Mucosa of stomach (tissue), 1 donor: ENCODE data around the gene ISLR.

Experiments
- H3K27me3 ChIP-seq: one replicate; pipeline ENCODE4 v1.7.0; 2013; ENCODE audit warnings: mild to moderate bottlenecking, low read length; ENCODE audit not compliant: control insufficient read depth, insufficient read depth
- H3K36me3 ChIP-seq: one replicate; pipeline ENCODE4 v1.7.0; 2013; ENCODE audit warnings: low read length; ENCODE audit not compliant: control insufficient read depth, insufficient read depth
- H3K4me1 ChIP-seq: one replicate; pipeline ENCODE4 v1.7.0; 2013; ENCODE audit warnings: mild to moderate bottlenecking, low read length; ENCODE audit not compliant: control insufficient read depth, insufficient read depth
- H3K4me3 ChIP-seq: one replicate; pipeline ENCODE4 v1.7.0; 2013; ENCODE audit warnings: low read length
- H3K9ac ChIP-seq: one replicate; pipeline ENCODE4 v1.7.0; 2013; ENCODE audit warnings: mild to moderate bottlenecking, low read length, moderate library complexity
- H3K9me3 ChIP-seq: one replicate; pipeline ENCODE4 v1.7.0; 2013; ENCODE audit warnings: mild to moderate bottlenecking, low read length, moderate library complexity; ENCODE audit not compliant: control insufficient read depth
- donor health status: Pancreatic carcinoma.

The ISLR gene

GRCh38 chr15:74168711-74169126 lies 4.8 kb upstream of the ISLR start:
- Histone ChIP-seq H3K9ac (no peak overlapping the region), H3K27me3 (no peaks in the 10 kb centered on the region), H3K36me3 (no peaks in the 10 kb centered on the region), H3K4me1 (no peaks in the 10 kb centered on the region), H3K9me3 (no peaks in the 10 kb centered on the region), H3K4me3 (no peak overlapping the region)

DNA sequence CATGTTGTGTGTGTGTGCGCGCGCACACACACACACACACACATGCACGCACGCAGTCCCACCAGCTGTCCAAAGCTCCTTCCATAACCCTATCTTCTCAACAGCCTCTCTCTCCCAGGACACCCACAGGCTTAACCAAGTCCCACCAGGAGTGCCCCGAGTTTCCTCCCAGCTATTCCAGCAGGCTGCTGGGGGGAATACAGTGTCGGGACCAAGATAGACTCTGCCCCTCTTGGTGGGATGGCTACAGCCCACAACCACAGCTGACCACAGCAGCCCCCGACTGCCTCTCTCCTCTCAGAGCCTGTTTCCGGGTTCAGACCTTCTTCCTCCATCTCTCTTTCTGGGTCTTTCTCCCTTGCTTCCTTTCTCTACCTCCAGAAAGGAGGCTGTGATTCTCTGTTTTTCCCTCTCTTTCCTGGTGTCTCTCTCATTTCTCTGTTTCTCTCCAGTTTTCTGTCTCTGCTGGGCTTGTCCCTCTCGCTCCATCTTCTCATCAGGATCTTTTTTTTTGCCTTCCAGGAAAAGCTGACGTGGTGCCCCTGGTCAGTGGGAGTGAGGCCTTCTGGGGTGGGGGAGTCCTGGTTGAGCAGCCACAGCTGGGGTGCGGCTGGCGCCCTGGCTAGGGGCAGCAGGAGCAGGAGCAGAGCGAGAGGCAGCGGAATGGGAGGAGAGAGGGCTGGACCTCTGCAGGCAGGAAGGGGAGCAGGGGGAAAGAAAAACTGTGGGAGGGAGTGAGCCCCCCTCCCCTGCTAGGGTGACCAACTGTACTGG lies 3.3 kb upstream of the ISLR start:
- Histone ChIP-seq H3K9ac (no peak overlapping the region), H3K4me3 (no peak overlapping the region), H3K9me3 (no peaks in the 10 kb centered on the region), H3K4me1 (no peaks in the 10 kb centered on the region), H3K36me3 (no peaks in the 10 kb centered on the region), H3K27me3 (no peaks in the 10 kb centered on the region)

GRCh38 chr15:74170875-74171578 lies 2.5 kb upstream of the ISLR start:
- H3K9me3 ChIP-seq: no peaks in the 10 kb centered on the region
- no peaks in the 10 kb centered on the region for H3K36me3 ChIP-seq
- H3K4me1 ChIP-seq: no peaks in the 10 kb centered on the region
- H3K4me3 ChIP-seq: no peak overlapping the region
- H3K9ac ChIP-seq: no peak overlapping the region
- no peaks in the 10 kb centered on the region for H3K27me3 ChIP-seq

GRCh38 chr15:74171965-74172541 lies 1.5 kb upstream of the ISLR start:
- Histone ChIP-seq H3K4me1 (no peaks in the 10 kb centered on the region), H3K36me3 (no peaks in the 10 kb centered on the region), H3K9me3 (no peaks in the 10 kb centered on the region), H3K27me3 (no peaks in the 10 kb centered on the region), H3K9ac (no peak overlapping the region), H3K4me3 (no peak overlapping the region)

GRCh38 chr15:74172701-74173379 lies 670 bp upstream of the ISLR start:
- Histone ChIP-seq H3K4me1 (no peaks in the 10 kb centered on the region), H3K9me3 (no peaks in the 10 kb centered on the region), H3K36me3 (no peaks in the 10 kb centered on the region), H3K9ac (no peak overlapping the region), H3K27me3 (peaks cover 1% of the 10 kb centered on the region), H3K4me3 (no peak overlapping the region)

- Histone ChIP-seq H3K4me1 (no peaks in the 10 kb centered on the region), H3K27me3 (peaks cover 3% of the 10 kb centered on the region), H3K36me3 (no peaks in the 10 kb centered on the region), H3K9me3 (no peaks in the 10 kb centered on the region), H3K9ac (peak overlapping the region; percentile 8), H3K4me3 (no peak overlapping the region)
Observed at GRCh38 chr15:74174219-74174957, 878 bp downstream of the ISLR start.

- Histone ChIP-seq H3K9ac (no peak overlapping the region), H3K9me3 (no peaks in the 10 kb centered on the region), H3K27me3 (peaks cover 3% of the 10 kb centered on the region), H3K36me3 (no peaks in the 10 kb centered on the region), H3K4me3 (no peak overlapping the region), H3K4me1 (no peaks in the 10 kb centered on the region)
Observed at GRCh38 chr15:74174958-74175253, 1.4 kb downstream of the ISLR start.

DNA sequence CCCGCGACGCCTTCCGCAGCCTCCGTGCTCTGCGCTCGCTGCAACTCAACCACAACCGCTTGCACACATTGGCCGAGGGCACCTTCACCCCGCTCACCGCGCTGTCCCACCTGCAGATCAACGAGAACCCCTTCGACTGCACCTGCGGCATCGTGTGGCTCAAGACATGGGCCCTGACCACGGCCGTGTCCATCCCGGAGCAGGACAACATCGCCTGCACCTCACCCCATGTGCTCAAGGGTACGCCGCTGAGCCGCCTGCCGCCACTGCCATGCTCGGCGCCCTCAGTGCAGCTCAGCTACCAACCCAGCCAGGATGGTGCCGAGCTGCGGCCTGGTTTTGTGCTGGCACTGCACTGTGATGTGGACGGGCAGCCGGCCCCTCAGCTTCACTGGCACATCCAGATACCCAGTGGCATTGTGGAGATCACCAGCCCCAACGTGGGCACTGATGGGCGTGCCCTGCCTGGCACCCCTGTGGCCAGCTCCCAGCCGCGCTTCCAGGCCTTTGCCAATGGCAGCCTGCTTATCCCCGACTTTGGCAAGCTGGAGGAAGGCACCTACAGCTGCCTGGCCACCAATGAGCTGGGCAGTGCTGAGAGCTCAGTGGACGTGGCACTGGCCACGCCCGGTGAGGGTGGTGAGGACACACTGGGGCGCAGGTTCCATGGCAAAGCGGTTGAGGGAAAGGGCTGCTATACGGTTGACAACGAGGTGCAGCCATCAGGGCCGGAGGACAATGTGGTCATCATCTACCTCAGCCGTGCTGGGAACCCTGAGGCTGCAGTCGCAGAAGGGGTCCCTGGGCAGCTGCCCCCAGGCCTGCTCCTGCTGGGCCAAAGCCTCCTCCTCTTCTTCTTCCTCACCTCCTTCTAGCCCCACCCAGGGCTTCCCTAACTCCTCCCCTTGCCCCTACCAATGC lies 2.0 kb downstream of the ISLR start:
- H3K9ac ChIP-seq: no peak overlapping the region
- no peak overlapping the region for H3K4me3 ChIP-seq
- no peaks in the 10 kb centered on the region for H3K9me3 ChIP-seq
- no peaks in the 10 kb centered on the region for H3K4me1 ChIP-seq
- peaks cover 3% of the 10 kb centered on the region for H3K27me3 ChIP-seq
- H3K36me3 ChIP-seq: no peaks in the 10 kb centered on the region

DNA sequence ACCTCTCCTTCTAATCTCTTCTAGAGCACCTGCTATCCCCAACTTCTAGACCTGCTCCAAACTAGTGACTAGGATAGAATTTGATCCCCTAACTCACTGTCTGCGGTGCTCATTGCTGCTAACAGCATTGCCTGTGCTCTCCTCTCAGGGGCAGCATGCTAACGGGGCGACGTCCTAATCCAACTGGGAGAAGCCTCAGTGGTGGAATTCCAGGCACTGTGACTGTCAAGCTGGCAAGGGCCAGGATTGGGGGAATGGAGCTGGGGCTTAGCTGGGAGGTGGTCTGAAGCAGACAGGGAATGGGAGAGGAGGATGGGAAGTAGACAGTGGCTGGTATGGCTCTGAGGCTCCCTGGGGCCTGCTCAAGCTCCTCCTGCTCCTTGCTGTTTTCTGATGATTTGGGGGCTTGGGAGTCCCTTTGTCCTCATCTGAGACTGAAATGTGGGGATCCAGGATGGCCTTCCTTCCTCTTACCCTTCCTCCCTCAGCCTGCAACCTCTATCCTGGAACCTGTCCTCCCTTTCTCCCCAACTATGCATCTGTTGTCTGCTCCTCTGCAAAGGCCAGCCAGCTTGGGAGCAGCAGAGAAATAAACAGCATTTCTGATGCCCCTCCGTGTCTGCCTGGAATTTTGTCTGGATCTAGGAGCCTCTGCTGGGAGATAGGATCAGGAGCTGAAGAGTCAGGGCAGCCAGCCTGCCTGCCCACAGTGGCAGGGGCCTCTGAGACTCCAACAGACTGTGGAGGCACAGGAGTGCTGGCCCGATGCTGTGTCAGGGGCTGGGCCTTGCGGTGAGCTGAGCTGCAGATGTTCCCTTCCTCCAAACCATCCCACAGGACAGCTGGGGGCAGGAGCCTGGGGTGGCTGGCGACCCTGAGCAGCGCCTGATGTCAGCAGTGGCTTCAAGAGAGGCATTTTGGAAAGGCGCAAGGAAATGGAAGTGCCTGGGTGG lies 3.0 kb downstream of the ISLR start:
- no peaks in the 10 kb centered on the region for H3K36me3 ChIP-seq
- H3K9ac ChIP-seq: no peak overlapping the region
- H3K4me3 ChIP-seq: no peak overlapping the region
- H3K27me3 ChIP-seq: peaks cover 3% of the 10 kb centered on the region
- no peaks in the 10 kb centered on the region for H3K4me1 ChIP-seq
- H3K9me3 ChIP-seq: no peaks in the 10 kb centered on the region

DNA sequence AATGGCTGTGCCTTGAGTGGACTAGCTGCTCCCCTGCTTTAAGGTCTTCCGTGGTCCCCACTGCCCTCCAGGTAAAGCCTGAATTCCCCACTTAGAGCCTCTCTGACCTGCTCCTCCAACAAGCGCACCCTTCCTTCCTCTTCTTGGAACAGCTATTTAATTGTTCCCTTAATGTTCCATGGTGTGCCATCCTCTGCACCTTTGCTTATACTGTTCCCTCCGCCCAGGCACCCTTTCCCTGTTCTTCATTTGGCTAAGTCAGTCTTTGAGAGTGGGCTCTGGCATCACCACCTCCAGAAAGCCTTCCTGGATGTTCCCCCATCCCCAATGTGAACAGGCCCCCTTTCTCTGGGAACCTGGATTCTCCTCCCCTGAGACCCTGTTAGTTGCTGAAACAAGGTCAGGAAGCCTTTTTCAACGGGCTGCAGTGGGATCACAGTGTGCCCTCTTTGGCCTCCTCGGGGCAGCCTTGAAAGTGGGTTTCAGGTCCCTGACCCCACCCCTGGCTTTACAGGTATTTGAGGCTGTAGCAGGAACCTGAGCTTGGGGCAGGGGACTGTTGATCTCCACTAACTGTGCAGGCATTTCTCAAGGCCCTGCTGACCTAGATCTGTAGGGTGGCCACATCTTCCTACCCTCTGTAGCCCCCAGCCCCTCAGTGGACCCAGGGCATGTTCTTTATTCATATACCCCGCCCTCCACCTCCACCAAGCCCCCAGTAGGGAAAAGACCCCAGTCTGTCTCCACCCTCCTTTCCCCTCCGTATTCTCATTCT lies 5.0 kb downstream of the ISLR start:
- peaks cover 3% of the 10 kb centered on the region for H3K27me3 ChIP-seq
- no peaks in the 10 kb centered on the region for H3K9me3 ChIP-seq
- no peaks in the 10 kb centered on the region for H3K36me3 ChIP-seq
- no peak overlapping the region for H3K9ac ChIP-seq
- H3K4me3 ChIP-seq: no peak overlapping the region
- H3K4me1 ChIP-seq: no peaks in the 10 kb centered on the region
